ENCODE results near the gene PHYKPL. TPM values are rescaled to one million over a fixed set of nuclear protein-coding genes. Genes with fewer than 3 reads are reported as not detected.
"Not testable (repeated sequence)": the region's sequence is repeated elsewhere in the genome, so short reads cannot be mapped to it uniquely, and the experiment has no call there.

Gene PHYKPL
- total RNA-seq, 2 donors from 2014 or later = 22.8 to 34.5 TPM

- Histone ChIP-seq H3K27ac (no peak overlapping the region), H3K4me3 (no peak overlapping the region), H3K4me1 (no peaks in the 10 kb centered on the region), H3K27me3 (no peaks in the 10 kb centered on the region), H3K9me3 (no peaks in the 10 kb centered on the region), H3K36me3 (no peaks in the 10 kb centered on the region)
- DNase-seq (ENCODE audit: low spot score) = no peak
- TF ChIP-seq CTCF (IDR thresholded peaks at IDR 0.05) = no peak
Observed at GRCh38 chr5:178261666-178262600, 29.3 kb upstream of the PHYKPL start.

GRCh38 chr5:178259623-178260536 lies 27.3 kb upstream of the PHYKPL start:
- no peak for TF ChIP-seq CTCF (IDR thresholded peaks at IDR 0.05)
- no peaks in the 10 kb centered on the region for H3K4me1 ChIP-seq
- H3K27ac ChIP-seq = no peak overlapping the region
- DNase-seq (ENCODE audit: low spot score) = no peak
- no peaks in the 10 kb centered on the region for H3K9me3 ChIP-seq
- H3K4me3 ChIP-seq = no peak overlapping the region
- no peaks in the 10 kb centered on the region for H3K27me3 ChIP-seq
- H3K36me3 ChIP-seq = no peaks in the 10 kb centered on the region

- Histone ChIP-seq H3K27ac (no peak overlapping the region), H3K36me3 (no peaks in the 10 kb centered on the region), H3K9me3 (no peaks in the 10 kb centered on the region), H3K4me1 (no peaks in the 10 kb centered on the region), H3K4me3 (no peak overlapping the region), H3K27me3 (no peaks in the 10 kb centered on the region)
- no peak for TF ChIP-seq CTCF (IDR thresholded peaks at IDR 0.05)
- no peak for DNase-seq (ENCODE audit: low spot score)
Observed at GRCh38 chr5:178257650-178258049, 25.0 kb upstream of the PHYKPL start.

GRCh38 chr5:178256746-178257145 lies 24.1 kb upstream of the PHYKPL start:
- Histone ChIP-seq H3K27me3 (no peaks in the 10 kb centered on the region), H3K36me3 (no peaks in the 10 kb centered on the region), H3K9me3 (no peaks in the 10 kb centered on the region), H3K27ac (no peak overlapping the region), H3K4me1 (no peaks in the 10 kb centered on the region), H3K4me3 (no peak overlapping the region)
- DNase-seq (ENCODE audit: low spot score) = no peak
- no peak for TF ChIP-seq CTCF (IDR thresholded peaks at IDR 0.05)

GRCh38 chr5:178253632-178254031 lies 21.0 kb upstream of the PHYKPL start:
- H3K36me3 ChIP-seq; DNase-seq (ENCODE audit: low spot score); H3K9me3 ChIP-seq; H3K27ac ChIP-seq; H3K4me3 ChIP-seq; H3K27me3 ChIP-seq; H3K4me1 ChIP-seq: not testable (repeated sequence)

- Histone ChIP-seq H3K4me1 (peaks cover 0 to 5% of the 10 kb centered on the region in 2 donors), H3K4me3 (no peak overlapping the region), H3K27me3 (no peaks in the 10 kb centered on the region), H3K36me3 (no peaks in the 10 kb centered on the region), H3K27ac (no peak overlapping the region), H3K9me3 (no peaks in the 10 kb centered on the region)
- no peak for TF ChIP-seq CTCF (IDR thresholded peaks at IDR 0.05)
- DNase-seq (ENCODE audit: low spot score) = no peak
Observed at GRCh38 chr5:178252258-178252657, 19.7 kb upstream of the PHYKPL start.

Data from right atrium auricular region (tissue), 2 donors.